Measurements from ENCODE around the gene RHBDD2.

Gene RHBDD2

GRCh38 chr7:75920431-75921161, 41.8 kb downstream of the RHBDD2 start:
- no peak for DNase-seq

DNA sequence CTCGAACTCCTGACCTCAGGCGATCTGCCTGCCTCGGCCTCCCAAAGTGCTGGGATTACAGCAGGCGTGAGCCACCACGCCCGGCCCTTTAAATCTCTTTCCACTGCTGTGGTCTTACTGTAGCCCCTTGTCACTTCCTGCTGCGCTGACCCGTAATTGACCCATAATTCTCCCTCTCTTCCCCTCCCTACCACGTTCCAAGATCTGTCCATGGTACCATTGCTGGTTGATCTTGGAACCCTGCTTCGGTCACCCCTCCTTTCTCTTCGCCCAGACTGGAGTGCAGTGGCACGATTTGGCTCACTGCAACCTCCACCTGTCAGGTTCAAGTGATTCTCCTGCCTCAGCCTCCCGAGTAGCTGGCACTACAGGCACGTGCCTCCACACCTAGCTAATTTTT, 42.6 kb downstream of the RHBDD2 start:
- DNase-seq, result no peak

- DNase-seq, result no peak
Observed at GRCh38 chr7:75922966-75923603, 44.3 kb downstream of the RHBDD2 start.

GRCh38 chr7:75924256-75924655, 45.4 kb downstream of the RHBDD2 start:
- no peak for DNase-seq

DNA sequence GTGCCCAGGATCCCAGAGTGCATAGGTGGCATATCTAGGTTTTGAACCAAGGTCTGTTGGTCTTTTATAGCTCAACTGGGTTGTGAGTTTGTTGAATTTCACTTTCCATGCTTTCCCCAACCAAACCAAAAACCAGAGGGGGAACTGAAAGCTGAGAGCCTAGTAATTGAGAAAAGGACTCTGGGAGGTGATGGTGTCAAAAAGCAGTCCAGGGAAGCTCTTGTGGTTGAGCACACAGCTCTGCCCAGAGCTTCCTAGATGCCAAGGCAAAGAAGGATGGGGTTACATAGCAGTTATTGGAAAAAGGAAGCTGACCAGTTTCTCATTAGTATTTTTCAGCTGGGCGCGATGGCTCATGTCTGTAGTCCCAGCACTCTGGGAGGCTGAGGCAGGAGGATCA, 46.1 kb downstream of the RHBDD2 start:
- no peak for DNase-seq

DNA sequence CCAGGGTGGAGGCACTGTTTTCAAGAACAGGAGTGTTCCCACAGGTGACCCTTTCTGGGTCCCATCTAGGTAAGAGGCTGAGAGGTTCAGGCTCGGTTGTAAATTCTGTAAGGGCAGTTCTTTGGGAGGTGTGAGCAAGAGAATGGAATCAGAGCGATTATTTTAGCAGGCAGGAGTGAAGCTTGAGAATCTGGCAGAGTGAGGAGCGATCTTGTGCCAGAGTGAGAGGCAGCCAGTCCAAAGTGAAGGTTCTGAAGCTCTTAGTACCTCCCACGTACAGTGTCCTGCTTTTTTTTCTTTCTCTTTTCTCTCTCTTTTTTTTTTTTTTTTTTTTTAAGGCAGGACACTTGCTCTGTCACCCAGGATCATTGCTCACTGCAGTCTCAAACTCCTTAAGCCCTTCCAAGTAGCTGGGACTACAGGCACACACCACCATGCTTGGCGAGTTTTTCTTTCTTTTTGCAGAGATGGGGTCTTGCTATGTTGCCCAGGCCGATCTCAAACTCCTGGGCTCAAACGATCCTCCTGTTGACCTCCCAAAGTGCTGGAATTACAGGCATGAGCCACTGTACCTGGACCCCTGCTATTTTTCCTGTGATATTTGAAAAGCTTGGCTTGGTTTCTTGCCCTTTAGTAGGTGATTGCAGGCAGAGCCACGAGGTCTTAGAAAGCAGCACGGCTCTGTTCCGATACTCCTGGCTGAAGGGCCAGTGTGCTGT, 47.0 kb downstream of the RHBDD2 start:
- DNase-seq, result no peak

GRCh38 chr7:75928568-75928914, 49.7 kb downstream of the RHBDD2 start:
- DNase-seq, result no peak

GRCh38 chr7:75931680-75932079, 52.8 kb downstream of the RHBDD2 start:
- peak; percentile 82 for DNase-seq

DNA sequence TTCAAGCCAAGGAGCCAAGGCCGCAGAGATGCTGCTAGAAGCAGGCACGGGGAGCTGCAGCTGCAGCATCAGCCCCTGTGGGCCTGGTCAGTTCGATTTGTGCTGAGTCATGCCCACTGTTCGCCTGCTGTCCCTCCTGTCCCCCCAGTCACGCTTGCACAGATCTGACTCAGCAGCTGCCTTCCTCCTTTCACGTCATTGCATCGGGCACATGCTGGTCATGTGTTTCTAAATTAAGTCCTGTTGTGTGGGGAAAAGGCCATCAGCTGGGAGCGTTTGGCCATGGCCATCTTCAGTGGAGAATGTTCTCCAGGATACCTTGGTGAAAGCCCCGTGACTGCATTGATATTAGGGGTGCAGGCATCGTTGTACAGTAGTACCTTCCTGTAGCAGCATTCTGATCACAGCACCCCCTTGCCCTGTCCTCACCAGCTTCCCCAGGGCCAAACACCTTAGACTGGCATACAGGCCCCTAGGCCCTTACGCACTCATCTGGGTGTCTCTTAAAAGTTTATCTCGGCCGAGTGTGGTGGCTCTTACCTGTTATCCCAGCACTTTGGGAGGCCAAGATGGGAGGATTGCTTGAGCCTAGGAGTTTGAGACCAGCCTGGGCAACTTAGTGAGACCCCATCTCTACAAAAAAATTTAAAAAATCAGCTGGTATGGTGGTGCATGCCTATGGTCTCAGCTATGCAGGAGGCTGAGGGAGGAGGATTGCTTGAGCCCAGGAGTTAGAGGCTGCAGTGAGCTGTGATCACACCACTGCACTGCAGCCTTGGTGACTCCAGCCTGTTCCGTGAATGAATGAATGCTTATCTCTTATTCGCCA, 59.3 kb downstream of the RHBDD2 start:
- no peak for DNase-seq

Measured in NCI-H774 (cell line).